Measurements from ENCODE around the gene PACS2. TPM values are rescaled to one million over a fixed set of nuclear protein-coding genes. Genes with fewer than 3 reads are reported as not detected.

Gene PACS2
- total and polyA plus RNA-seq, 2 of the 8 experiments (the other 6 are each of a cell fraction or from before 2014, with no cell fraction given): 38.0 to 62.8 TPM

DNA sequence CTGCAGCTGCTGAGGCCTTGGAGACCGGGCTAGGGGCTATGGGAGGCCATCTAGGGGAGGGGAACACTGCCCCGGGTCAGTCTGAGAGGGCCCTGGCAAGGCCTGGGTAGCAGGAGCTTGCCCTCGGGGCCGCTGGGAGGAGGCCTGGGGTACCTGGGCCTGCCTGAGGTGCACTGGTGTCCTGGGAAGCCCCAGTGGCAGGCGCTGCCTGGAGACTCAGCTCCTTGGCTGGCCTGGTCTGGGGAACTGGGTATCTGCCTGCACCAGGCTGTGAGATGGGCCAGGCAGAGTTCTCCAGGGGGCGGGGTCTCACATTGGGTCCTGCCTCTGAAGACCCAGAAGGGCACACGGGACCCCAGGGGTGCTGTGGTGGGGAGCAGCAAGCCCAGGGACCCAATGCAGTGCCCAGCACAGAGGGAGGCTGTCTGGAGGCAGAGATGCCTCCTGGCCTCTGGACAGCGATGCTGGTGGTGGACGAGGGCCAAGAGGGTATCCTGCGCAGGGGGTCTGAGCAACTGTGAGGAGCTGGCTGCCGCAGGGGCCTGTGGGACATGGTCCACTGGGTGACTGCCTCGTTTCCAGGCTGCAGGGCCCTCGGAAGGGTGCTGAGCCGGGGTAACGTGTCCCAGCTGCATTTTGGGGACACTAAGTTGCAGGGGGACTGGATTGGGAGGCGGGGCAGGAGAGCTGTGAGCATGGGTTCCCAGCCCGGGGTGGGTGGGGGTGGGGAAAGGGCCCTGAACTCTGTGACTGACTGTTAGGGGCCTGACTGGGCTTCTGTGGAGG, 97.6 kb downstream of the PACS2 start (continued):
- TF ChIP-seq EZH2 (IDR thresholded peaks at IDR 0.05; ENCODE audit: low read depth, low read length, severe bottlenecking) (no peak), ASH2L (IDR thresholded peaks at IDR 0.05; ENCODE audit: low read length) (no peak), TAF7 (optimal IDR thresholded peaks at IDR 0.05; ENCODE audit: borderline replicate concordance, low read depth, low read length) (no peak)
- TF ChIP-seq, protein P1, sequence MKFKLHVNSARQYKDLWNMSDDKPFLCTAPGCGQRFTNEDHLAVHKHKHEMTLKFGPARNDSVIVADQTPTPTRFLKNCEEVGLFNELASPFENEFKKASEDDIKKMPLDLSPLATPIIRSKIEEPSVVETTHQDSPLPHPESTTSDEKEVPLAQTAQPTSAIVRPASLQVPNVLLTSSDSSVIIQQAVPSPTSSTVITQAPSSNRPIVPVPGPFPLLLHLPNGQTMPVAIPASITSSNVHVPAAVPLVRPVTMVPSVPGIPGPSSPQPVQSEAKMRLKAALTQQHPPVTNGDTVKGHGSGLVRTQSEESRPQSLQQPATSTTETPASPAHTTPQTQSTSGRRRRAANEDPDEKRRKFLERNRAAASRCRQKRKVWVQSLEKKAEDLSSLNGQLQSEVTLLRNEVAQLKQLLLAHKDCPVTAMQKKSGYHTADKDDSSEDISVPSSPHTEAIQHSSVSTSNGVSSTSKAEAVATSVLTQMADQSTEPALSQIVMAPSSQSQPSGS (IDR thresholded peaks at IDR 0.05; ENCODE audit: low read length): no peak

Measured in H1 (cell line).